HG03025 (cell line): Measurements from ENCODE around the gene NOL4L.
"Not testable (repeated sequence)": the region's sequence is repeated elsewhere in the genome, so short reads cannot be mapped to it uniquely, and the experiment has no call there.

ENCODE experiments used
- ATAC-seq: cut with Tn5 transposase; IDR thresholded peaks from one replicate; pipeline ENCODE4 v1.9.1; 2021; ENCODE audit warnings: mild to moderate bottlenecking, moderate library complexity; ENCODE audit not compliant: unreplicated experiment, low FRiP score

NOL4L gene

GRCh38 chr20:32491764-32492151 is 93.4 kb downstream of the NOL4L start:
- ATAC-seq: not testable (repeated sequence)

DNA sequence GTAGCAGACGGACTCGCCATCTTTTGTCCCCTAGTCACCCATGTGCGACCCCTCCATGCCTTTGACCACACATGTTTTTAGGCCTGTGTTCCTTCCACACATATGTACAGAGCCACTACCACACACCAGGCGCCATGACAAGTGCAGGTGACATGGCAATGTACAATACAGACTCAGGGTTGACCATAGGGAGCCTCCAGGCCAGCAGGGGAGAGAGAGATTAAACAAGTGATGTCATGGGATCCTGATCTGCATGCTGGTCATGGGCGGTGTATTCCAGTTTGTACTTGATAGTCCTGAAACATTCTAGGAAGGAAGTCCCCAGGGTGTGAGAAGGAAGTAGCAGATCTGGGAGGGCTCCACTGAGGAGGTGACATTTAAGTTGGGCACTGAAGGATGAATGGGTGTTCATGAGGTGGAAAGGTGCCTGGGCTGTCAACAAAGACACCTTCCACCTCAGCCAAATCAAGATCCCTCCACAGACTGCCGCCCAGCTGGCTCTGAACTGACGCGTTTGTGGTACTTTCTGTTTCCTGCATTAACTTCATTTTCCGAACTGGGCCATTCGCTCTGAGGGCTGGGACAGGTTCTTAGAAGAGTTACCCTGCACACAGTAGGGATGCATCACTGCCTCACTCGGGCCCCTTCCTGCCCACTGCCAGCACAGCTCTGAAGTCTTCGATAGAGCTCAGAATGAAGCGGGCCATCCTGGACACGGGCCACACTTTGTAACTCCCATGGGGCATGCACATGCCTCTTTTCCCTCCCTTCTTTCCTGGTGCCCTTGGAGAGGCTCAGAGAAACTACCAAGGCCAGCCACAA is 94.0 kb downstream of the NOL4L start:
- ATAC-seq: no peak

DNA sequence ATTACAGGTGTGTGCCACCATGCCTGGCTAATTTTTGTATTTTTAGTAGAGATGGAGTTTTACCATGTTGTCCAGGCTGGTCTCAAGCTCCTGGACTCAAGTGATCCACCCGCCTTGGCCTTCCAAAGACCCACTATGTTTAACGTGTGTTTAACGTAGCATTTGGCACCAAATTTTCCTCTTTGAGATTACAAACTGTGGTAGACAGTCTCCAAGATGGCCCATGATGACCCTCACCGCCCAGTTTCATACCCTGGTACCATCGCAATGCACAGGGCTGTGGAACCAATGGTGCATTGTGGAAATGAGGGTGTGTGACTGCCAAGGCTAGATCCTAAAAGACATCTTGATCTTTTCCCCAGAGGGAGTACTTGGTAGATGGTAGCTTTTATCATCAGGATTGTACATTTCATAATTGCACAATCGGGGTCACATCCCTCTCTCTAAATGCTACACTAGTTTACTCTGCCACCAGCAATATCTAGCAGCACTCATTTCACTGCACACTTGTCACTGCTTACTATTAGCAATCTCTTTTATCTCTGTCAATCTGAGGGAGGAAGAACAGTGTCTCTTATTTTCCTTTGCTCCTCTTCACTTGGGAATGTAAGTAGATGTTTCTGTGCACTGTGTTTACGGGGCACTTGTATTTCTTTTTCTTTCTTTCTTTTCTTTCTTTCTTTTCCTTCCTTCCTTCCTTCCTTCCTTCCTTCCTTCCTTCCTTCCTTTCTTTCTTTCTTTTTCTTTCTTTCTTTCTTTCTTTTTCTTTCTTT is 96.9 kb downstream of the NOL4L start:
- no peak for ATAC-seq

- ATAC-seq: no peak
Observed at GRCh38 chr20:32487381-32487780, 97.8 kb downstream of the NOL4L start.

DNA sequence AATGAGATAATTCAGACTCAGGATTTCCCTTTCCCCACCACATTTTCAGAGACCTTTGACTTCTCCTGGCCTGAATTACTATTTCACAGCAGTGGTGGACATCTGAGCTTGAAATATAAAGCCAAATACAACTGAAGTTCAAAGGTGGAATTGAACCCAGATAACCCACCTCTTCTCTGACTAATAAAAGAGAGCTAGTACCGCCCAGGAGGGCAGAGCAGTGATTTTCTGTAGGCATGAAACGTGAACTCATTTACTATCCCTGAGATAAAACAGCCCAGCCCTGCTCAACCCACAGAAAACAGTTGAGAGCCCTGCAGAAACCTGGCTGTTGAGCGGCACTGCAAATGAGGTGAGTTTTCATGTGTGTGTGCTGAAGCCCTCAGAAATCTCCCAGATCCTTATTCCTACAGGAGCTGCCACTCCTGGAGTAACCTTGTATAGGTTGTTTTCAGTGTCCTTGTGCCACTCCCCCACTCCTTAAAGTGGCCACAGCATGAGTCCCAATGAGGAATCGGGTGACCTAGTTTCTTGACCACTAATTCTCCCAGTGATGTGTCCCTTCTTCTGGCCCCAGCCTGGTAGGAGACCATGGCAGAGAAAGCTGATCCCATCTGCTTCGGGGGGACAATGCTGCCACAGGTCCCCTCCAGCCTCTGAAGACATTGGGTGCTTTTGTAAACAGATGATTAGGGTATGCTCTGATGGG is 99.2 kb downstream of the NOL4L start:
- no peak for ATAC-seq

DNA sequence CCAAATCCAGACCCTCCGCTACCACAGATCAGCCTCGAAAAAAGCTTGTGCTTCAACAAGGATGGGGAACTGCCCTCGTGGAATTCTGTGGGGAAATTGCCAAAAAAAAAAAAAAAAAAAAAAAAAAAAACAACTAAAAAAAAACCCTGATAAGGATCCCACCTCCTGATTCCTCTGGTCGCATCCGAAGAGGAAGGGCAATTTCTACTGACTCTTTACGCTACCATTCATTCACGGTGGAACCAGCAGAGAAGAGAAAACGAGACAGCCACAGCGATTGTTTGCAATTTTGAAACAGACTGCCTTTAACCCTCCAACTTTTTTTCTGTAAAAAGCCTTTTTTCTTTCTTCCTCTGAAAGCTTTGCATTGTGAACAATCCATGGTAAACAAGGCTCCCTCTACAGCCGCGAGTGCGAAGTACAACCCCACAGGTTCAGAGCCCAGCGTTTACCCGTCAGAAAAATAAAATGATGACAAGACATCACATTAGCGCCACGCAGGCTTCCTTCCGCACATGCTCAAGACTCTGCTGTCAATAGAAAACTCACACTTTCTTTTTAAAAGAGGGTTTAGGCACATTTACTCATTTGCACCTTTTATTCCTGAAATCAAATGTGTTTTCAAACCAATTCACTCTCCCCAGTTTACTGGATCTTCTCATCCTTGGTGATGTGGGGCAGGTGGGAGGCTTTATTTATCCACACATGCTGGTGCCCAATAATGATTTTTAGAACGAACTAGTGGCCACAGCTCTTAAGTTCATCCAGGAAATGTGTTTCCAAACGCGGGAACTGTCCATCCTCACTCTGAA is 100.0 kb downstream of the NOL4L start:
- no peak for ATAC-seq

GRCh38 chr20:32484225-32484957 is 100.7 kb downstream of the NOL4L start:
- ATAC-seq: no peak

DNA sequence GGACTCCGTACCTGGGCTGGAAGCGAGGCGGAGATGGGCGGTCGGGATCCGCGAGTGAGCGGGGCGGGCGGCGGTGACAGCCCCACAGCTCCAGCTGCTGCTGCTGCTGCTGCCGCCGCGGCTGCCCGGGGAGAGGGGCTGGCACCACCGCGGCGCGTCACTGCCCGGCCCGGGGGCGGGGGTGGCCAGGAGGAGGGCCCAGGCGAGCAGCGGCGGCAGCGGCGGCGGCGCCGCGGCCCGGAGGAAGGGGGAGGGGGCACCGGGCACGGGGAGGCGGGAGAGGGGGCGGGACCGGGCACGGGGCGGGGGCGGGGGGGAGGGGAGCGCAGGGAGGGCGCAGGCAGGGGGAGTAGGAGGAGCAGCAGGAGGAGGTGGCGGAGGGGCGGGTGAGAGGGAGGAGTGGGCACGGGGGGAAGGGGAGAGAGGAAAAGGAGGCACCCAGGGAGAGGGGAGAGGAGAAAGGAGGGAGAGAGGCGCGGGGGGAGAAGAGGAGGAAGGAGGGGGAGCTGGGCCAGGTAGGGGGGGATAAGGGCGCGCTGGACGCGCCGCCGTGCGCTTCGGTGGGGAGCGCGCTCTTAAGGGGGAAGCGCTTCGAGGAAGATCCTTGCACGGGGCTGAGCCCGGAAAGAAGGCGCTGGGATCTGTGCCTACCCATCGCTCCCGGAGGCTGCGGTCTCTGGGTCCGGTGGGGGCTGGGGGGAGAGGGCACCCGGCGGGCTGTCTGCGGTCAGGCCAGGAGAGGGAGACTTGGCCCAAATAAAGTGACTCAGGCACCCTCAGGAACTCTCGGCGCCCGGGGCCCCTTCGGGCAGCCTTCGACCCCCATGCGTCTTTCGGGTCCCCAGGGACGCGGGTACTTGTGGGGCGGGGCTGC is 101.5 kb downstream of the NOL4L start:
- no peak for ATAC-seq

DNA sequence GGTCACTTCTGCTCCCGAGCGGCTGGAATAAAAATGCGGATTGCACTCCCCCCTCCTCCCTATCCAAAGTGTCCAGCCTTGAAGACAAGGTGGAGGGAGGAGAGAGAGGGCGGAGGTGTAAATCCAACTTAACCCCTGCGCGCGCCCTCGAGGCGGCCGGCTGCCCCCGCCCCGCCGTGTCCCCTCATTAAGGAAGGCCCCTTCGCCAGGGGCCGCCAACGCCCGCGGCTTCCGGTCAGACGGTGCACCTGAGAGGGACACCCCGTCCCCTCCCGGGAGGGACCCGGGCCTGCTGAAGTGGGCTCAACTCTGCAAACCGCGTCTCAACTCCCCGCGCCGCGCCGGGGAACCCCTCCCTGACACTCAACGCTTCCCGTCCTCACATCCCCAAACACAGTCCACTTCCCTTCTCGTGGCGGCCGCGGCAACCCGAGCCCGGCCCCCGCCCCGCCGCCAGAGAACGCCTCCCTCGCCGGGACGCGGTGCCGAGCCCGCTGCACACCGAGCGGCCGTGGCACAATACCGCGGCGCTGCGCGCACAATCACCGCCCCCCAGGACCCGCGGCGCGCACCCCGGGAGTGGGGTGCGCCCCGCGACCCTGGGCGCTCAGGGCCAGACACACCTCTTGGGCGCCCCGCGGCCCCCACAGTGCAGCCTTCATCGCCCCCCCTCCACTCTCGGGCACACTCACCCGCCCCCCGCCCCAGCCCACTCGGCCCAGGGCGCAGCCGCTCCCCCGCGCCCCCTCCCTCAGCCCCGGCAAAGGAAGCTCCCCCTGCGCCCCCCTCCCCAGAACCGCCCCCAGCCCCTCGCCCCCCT is 102.5 kb downstream of the NOL4L start:
- no peak for ATAC-seq

- no peak for ATAC-seq
Observed at GRCh38 chr20:32482143-32482441, 103.0 kb downstream of the NOL4L start.

DNA sequence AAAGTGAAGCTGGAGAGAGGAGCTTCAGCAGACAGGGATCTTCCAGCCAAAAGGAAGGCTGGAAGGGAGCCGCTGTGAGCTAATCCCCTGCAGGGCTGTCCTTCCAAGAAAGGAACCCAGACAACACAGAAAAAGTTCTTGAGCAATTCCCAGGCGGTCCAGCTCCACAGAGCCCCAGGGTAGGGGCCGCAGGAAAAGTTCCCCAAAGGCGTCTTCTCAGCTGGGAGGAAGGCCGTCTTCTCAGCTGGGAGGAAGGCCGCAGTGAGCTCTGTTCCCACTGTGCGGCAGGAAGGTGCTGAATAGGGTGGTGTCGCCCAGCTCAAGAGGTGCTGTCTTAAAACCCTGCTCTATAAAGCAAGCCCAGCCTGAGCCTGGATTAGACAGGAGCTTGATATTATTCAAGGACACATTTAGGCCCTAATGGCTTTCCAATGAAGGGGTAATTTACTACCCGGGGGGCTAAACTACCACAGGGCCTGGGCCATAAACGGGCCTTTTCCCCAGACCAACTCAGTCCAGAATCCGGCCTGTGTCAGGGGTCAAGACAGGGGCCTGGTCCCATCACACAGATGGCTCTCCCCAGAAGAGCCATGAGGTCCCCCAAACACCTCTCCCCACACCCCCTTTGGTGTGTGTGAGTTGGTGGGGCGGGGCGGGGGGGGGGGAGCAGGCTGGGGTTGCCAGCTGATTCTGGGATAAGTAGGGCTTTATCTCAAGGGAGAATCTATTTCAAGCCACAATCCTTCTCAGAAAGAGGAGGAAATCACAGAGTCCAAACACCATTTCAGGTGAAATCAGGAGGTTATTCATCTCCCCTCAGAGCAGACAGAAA is 103.6 kb downstream of the NOL4L start:
- ATAC-seq: no peak

DNA sequence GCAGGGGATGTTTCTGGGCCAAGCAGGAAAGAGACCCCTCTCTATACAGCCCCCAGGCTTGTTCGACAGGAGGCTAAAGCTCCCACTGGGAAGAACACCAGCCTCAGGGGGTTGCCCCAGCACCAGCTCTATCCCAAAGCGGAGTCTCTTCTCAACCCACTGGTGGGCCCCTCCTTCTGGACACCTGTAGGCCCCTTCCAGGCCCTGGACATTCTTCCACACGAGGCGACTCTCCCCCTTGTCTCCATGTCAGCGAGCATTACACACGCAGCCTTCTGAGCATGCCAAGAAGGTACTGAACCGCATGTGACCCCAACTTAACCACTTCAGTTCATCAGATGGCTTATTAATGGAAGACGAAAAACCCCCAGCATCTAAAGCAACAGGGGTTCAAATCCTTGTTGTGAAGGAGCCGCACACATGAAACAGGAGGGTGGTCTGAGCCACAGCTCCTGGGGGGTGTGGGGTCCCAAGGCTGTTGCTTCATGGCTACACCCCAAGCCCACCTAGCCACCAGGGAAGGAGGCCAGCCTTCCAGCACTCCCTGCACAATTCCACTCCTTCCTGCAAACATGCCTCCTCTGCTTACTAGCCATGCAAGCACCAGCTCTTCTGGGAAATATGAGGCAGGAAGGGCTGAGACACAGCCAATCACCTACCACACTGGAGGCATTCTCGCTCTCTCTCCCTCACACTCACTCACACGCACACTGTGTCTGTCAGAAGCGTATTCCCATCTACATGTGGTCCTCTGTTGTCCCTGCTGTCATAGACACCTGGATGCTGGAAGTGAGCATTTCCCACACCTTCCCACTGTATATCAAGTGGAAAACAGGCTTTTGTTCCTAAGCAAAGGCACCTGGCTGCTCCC is 104.5 kb downstream of the NOL4L start:
- ATAC-seq: no peak

DNA sequence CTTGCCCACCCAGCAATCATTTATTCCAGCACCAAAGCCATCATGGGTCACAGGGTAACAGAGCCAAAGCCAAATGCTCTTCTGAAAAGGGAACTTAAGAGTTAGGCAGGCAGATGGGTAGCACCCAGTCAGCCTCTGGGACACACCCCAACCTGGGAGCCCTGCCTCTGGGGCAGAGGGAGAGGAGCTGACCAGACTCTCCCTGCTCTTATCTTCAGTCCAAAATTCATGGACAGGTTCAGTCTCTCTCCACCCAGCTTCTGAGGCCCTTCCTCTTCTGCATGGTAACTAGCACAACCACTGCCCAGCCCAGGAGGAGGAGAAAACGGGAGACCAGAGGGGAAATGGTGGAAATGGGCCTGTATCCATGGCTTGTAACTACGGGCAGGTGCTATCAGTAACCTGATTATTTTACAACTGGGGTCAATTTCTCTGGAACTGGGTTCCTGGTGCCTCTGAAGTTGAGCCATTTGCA is 105.4 kb downstream of the NOL4L start:
- no peak for ATAC-seq

DNA sequence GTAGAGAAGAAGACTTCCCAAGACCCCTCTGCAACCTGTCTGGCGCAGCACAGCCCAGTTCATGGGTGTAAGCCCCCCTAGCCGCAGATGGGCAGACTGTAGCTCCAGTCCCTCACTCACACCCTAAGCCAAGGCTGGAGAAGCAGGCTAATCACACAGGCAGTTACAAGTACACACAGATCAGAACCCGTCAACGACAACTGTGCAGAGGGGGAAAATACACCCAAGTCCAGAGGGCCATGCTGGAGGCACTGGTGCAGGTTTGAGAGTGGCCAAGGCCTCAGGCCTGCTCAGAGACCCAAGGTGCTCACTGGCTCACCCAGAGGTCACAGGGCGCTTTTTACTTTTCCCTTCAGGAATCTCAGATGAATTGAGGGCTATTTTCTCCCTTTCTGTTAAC is 106.1 kb downstream of the NOL4L start:
- no peak for ATAC-seq

- no peak for ATAC-seq
Observed at GRCh38 chr20:32478576-32478975, 106.6 kb downstream of the NOL4L start.
